Ishikawa (cell line): ENCODE data around the gene RNF115.

Experiments used
- CEBPB ChIP-seq: IDR thresholded peaks from 2 replicates; pipeline ENCODE4 v1.6.1; 2012
- CREB1 ChIP-seq: IDR thresholded peaks from 2 replicates; pipeline ENCODE4 v1.6.1; 2012; ENCODE audit warnings: low read depth
- EGR1 ChIP-seq: IDR thresholded peaks from 2 replicates; pipeline ENCODE4 v1.6.1; 2012
- EP300 ChIP-seq: IDR thresholded peaks from 2 replicates; pipeline ENCODE4 v1.6.1; 2012; ENCODE audit warnings: borderline replicate concordance
- FOXM1 ChIP-seq: IDR thresholded peaks from 2 replicates; pipeline ENCODE4 v1.6.1; 2012; ENCODE audit warnings: low read depth, borderline replicate concordance
- MAX ChIP-seq: IDR thresholded peaks from 2 replicates; pipeline ENCODE4 v1.6.1; 2012
- NFIC ChIP-seq: IDR thresholded peaks from 2 replicates; pipeline ENCODE4 v1.6.1; 2012
- RAD21 ChIP-seq: IDR thresholded peaks from 2 replicates; pipeline ENCODE4 v1.6.1; 2012; ENCODE audit warnings: low read depth
- TAF1 ChIP-seq: IDR thresholded peaks from 2 replicates; pipeline ENCODE4 v1.6.1; 2012; ENCODE audit warnings: low read depth, mild to moderate bottlenecking
- TCF12 ChIP-seq: IDR thresholded peaks from 2 replicates; pipeline ENCODE4 v1.6.1; 2012; ENCODE audit warnings: low read depth
- TEAD4 ChIP-seq: IDR thresholded peaks from 2 replicates; pipeline ENCODE4 v1.6.1; 2012
- USF1 ChIP-seq: IDR thresholded peaks from 2 replicates; pipeline ENCODE4 v1.6.1; 2012
- YY1 ChIP-seq: IDR thresholded peaks from 2 replicates; pipeline ENCODE4 v1.6.1; 2012; ENCODE audit warnings: low read depth
- ZBTB7A ChIP-seq: IDR thresholded peaks from 2 replicates; pipeline ENCODE4 v1.6.1; 2012; ENCODE audit warnings: low read depth
- TF ChIP-seq, protein P1 (sequence below): IDR thresholded peaks from 2 replicates; pipeline ENCODE4 v1.6.1; 2012; ENCODE audit warnings: low read depth, mild to moderate bottlenecking

RNF115 gene

DNA sequence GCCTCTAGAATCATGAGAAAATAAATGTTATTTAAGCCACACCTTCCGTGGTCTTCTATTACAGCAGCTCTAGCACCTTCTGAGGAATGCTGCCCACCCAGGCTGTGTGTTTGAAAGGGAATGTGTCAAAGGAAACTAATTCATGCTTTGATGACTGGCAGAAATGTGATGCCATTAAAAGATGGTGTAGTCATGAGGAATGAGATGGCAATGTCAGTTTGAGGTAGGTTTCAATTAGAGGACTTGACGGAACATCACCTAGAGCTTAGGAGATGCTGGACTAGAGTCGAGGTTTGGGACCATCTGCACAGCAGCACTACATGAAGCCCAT lies 127.3 kb downstream of the RNF115 start:
- TF ChIP-seq TCF12 (no peak), ZBTB7A (no peak), YY1 (no peak), CREB1 (no peak), FOXM1 (no peak), USF1 (no peak), EP300 (no peak), TEAD4 (no peak), MAX (no peak)

- TF ChIP-seq ZBTB7A (no peak), TEAD4 (no peak), NFIC (no peak), MAX (no peak)
- TF ChIP-seq, protein P1, sequence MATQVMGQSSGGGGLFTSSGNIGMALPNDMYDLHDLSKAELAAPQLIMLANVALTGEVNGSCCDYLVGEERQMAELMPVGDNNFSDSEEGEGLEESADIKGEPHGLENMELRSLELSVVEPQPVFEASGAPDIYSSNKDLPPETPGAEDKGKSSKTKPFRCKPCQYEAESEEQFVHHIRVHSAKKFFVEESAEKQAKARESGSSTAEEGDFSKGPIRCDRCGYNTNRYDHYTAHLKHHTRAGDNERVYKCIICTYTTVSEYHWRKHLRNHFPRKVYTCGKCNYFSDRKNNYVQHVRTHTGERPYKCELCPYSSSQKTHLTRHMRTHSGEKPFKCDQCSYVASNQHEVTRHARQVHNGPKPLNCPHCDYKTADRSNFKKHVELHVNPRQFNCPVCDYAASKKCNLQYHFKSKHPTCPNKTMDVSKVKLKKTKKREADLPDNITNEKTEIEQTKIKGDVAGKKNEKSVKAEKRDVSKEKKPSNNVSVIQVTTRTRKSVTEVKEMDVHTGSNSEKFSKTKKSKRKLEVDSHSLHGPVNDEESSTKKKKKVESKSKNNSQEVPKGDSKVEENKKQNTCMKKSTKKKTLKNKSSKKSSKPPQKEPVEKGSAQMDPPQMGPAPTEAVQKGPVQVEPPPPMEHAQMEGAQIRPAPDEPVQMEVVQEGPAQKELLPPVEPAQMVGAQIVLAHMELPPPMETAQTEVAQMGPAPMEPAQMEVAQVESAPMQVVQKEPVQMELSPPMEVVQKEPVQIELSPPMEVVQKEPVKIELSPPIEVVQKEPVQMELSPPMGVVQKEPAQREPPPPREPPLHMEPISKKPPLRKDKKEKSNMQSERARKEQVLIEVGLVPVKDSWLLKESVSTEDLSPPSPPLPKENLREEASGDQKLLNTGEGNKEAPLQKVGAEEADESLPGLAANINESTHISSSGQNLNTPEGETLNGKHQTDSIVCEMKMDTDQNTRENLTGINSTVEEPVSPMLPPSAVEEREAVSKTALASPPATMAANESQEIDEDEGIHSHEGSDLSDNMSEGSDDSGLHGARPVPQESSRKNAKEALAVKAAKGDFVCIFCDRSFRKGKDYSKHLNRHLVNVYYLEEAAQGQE, result no peak
These were observed 127.9 kb downstream of the RNF115 start for GRCh38 chr1:145695821-145696629.

DNA sequence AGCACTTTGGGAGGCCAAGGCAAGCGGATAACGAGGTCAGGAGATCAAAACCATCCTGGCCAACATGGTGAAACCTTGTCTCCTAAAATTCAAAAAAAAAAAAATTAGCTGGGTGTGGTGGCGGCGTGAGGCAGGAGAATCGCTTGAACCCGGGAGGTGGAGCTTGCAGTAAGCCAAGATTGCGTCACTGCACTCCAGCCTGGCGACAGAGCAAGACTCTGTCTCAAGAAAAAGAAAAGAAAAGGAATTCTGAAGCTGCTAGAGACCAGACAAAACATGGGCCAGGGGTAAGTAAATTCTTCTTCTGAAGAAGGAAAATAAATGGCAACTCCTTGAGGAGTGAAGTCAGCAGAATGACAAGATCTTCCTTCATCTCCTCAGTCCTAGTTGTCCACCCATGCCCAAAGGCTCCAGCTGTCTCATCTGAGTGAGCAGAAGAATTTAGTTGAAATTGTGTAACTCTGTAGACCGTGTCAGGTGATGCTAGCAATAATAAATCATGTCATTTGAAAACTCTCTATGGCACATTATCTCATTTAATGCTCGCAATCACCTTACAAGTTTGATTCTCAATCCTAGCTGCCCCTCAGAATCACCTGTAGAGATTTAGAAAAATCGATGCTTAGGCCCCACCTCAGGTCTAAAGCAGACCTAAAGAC lies 131.0 kb downstream of the RNF115 start:
- TF ChIP-seq USF1 (peak; percentile 37; the same call in 1 of the 2 replicates), TCF12 (no peak), CEBPB (peak; percentile 13)

- TF ChIP-seq CEBPB (peak; percentile 45; the same call in 1 of the 2 replicates), RAD21 (no peak)
These were observed 133.0 kb downstream of the RNF115 start for GRCh38 chr1:145690587-145691558.

GRCh38 chr1:145689922-145690321 lies 134.0 kb downstream of the RNF115 start:
- TF ChIP-seq EGR1, result no peak
- TF ChIP-seq ZBTB7A, result no peak
- no peak for TF ChIP-seq YY1
- TF ChIP-seq CREB1, result no peak
- no peak for TF ChIP-seq TEAD4
- TF ChIP-seq FOXM1, result no peak
- TF ChIP-seq MAX, result no peak
- no peak for TF ChIP-seq EP300
- no peak for TF ChIP-seq RAD21
- no peak for TF ChIP-seq TAF1
- no peak for TF ChIP-seq TCF12
- no peak for TF ChIP-seq NFIC
- TF ChIP-seq CEBPB, result no peak
- TF ChIP-seq, protein P1, result no peak
- no peak for TF ChIP-seq USF1
